HG03520 (cell line): ENCODE results near the gene LMX1B.

Experiments used
- ATAC-seq: cut with Tn5 transposase; IDR thresholded peaks from one replicate; pipeline ENCODE4 v1.9.1; 2021; ENCODE audit warnings: mild to moderate bottlenecking, moderate library complexity; ENCODE audit not compliant: unreplicated experiment

LMX1B gene

GRCh38 chr9:126734877-126735276, 121.1 kb downstream of the LMX1B start:
- ATAC-seq, result no peak

- ATAC-seq, result no peak
Observed at GRCh38 chr9:126735482-126735881, 121.8 kb downstream of the LMX1B start.

DNA sequence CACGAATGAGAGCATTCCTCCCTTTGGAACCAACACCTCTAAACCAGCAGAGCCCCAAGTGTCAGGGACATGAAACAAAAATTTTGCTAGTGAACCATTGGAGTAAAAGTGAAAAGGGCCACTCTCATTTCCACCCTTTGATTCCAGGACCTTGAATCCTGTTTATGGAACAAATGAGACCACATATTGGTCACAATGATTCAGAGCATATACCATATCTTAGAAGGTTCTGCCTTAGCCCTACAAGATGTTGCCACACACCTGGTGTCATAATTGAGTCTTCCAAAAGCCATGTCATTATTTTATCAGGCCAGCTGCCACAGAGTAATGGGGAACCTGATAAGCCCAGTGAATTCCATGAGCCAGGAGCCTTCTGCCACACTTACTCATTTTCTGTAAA, 124.8 kb downstream of the LMX1B start:
- no peak for ATAC-seq

GRCh38 chr9:126743041-126743440, 129.3 kb downstream of the LMX1B start:
- no peak for ATAC-seq

GRCh38 chr9:126745574-126746411, 132.1 kb downstream of the LMX1B start:
- no peak for ATAC-seq
